ENCODE measurements around the gene SULT1A2. TPM values are rescaled to one million over a fixed set of nuclear protein-coding genes. Genes with fewer than 3 reads are reported as not detected.

The SULT1A2 gene
- total and polyA plus RNA-seq, 7 donors = 0.09 to 1.5 (median 0.34) TPM; not detected in 2

GRCh38 chr16:28561557-28562187, 35.2 kb downstream of the SULT1A2 start:
- Histone ChIP-seq H3K4me3 (no peak overlapping the region), H3K27ac (no peak overlapping the region), H3K27me3 (ENCODE audit: insufficient read depth in 3 of 3, low read length in 2 of 3) (no peaks in the 10 kb centered on the region), H3K4me1 (peaks cover 10% of the 10 kb centered on the region), H3K9me3 (no peaks in the 10 kb centered on the region), H3K36me3 (ENCODE audit: insufficient read depth in 1 of 2, low read depth in 1 of 2) (peaks cover 5 to 22% of the 10 kb centered on the region in 2 donors)
- intact Hi-C loops (cut with DNase I) = no loop called here
- no peak for TF ChIP-seq CTCF (IDR thresholded peaks at IDR 0.05)
- WGBS, 3 donors = 51 to 56% (median 53%) methylated on average over 7 of the region's 7 CpGs
- no peak for DNase-seq
- peak in 3 of 4 donors; percentile 14 to 46 (median 33) for ATAC-seq

GRCh38 chr16:28558456-28558855, 38.4 kb downstream of the SULT1A2 start:
- H3K4me3 ChIP-seq = no peak overlapping the region
- intact Hi-C loops (cut with DNase I) = no loop called here
- no peak overlapping the region for H3K27ac ChIP-seq
- no peak for ATAC-seq
- H3K4me1 ChIP-seq = peaks cover 16% of the 10 kb centered on the region
- WGBS, 3 donors = 34 to 58% (median 36%) methylated on average over 3 of the region's 3 CpGs
- peaks cover 5 to 26% of the 10 kb centered on the region in 2 donors for H3K36me3 ChIP-seq (ENCODE audit: insufficient read depth in 1 of 2, low read depth in 1 of 2)
- DNase-seq = no peak
- no peak for TF ChIP-seq CTCF (IDR thresholded peaks at IDR 0.05)
- H3K9me3 ChIP-seq = no peaks in the 10 kb centered on the region
- H3K27me3 ChIP-seq (ENCODE audit: insufficient read depth in 3 of 3, low read length in 2 of 3) = no peaks in the 10 kb centered on the region

GRCh38 chr16:28556914-28557320, 39.9 kb downstream of the SULT1A2 start:
- intact Hi-C loops (cut with DNase I) = no loop called here
- H3K27me3 ChIP-seq (ENCODE audit: insufficient read depth in 3 of 3, low read length in 2 of 3) = no peaks in the 10 kb centered on the region
- TF ChIP-seq CTCF (IDR thresholded peaks at IDR 0.05) = no peak
- 83 to 86% (median 84%) methylated on average over 2 of the region's 2 CpGs for WGBS, 3 donors
- H3K27ac ChIP-seq = no peak overlapping the region
- no peak for ATAC-seq
- peaks cover 9% of the 10 kb centered on the region for H3K4me1 ChIP-seq
- no peak overlapping the region for H3K4me3 ChIP-seq
- DNase-seq = no peak
- H3K36me3 ChIP-seq (ENCODE audit: insufficient read depth in 1 of 2, low read depth in 1 of 2) = peaks cover 5 to 26% of the 10 kb centered on the region in 2 donors
- H3K9me3 ChIP-seq = no peaks in the 10 kb centered on the region

- H3K27ac ChIP-seq = no peak overlapping the region
- peaks cover 6% of the 10 kb centered on the region for H3K4me1 ChIP-seq
- ATAC-seq = no peak
- H3K4me3 ChIP-seq = no peak overlapping the region
- peaks cover 5 to 26% of the 10 kb centered on the region in 2 donors for H3K36me3 ChIP-seq (ENCODE audit: insufficient read depth in 1 of 2, low read depth in 1 of 2)
- no peaks in the 10 kb centered on the region for H3K9me3 ChIP-seq
- WGBS, 3 donors = 67 to 84% (median 72%) methylated on average over 2 of the region's 2 CpGs
- no peaks in the 10 kb centered on the region for H3K27me3 ChIP-seq (ENCODE audit: insufficient read depth in 3 of 3, low read length in 2 of 3)
- DNase-seq = no peak
- no peak for TF ChIP-seq CTCF (IDR thresholded peaks at IDR 0.05)
- intact Hi-C loops (cut with DNase I) = no loop called here
These were observed 41.3 kb downstream of the SULT1A2 start for GRCh38 chr16:28555561-28555960.
